ENCODE data around the gene TAB3.

Gene TAB3

GRCh38 chrX:30904632-30905031, 15.6 kb upstream of the TAB3 start:
- ATAC-seq: no peak
- TF ChIP-seq TOX (CRISPR knock-in tag; IDR thresholded peaks at IDR 0.05; ENCODE audit: borderline replicate concordance) (no peak), ZC3H10 (CRISPR knock-in tag; IDR thresholded peaks at IDR 0.05) (no peak), OSR1 (CRISPR knock-in tag; IDR thresholded peaks at IDR 0.05) (no peak), BACH2 (CRISPR knock-in tag; IDR thresholded peaks at IDR 0.05; ENCODE audit: borderline replicate concordance) (no peak), ZFP30 (CRISPR knock-in tag; IDR thresholded peaks at IDR 0.05) (no peak), PATZ1 (CRISPR knock-in tag; IDR thresholded peaks at IDR 0.05; ENCODE audit: borderline replicate concordance) (no peak), ZNF565 (CRISPR knock-in tag; conservative IDR thresholded peaks at IDR 0.05; ENCODE audit: low read depth) (no peak), ZFP3 (CRISPR knock-in tag; IDR thresholded peaks at IDR 0.05) (no peak), RARB (CRISPR knock-in tag; IDR thresholded peaks at IDR 0.05) (no peak), CSRNP3 (CRISPR knock-in tag; IDR thresholded peaks at IDR 0.05) (no peak), SNAI2 (CRISPR knock-in tag; IDR thresholded peaks at IDR 0.05) (no peak), POU6F1 (CRISPR knock-in tag; IDR thresholded peaks at IDR 0.05; ENCODE audit: borderline replicate concordance, low read depth) (no peak)

- TF ChIP-seq ZFP3 (CRISPR knock-in tag; IDR thresholded peaks at IDR 0.05) (no peak), PPARA (CRISPR knock-in tag; IDR thresholded peaks at IDR 0.05; ENCODE audit: borderline replicate concordance) (no peak), SNAI2 (CRISPR knock-in tag; IDR thresholded peaks at IDR 0.05) (no peak), ZNF565 (CRISPR knock-in tag; conservative IDR thresholded peaks at IDR 0.05; ENCODE audit: low read depth) (no peak), TCF4 (CRISPR knock-in tag; IDR thresholded peaks at IDR 0.05; ENCODE audit: borderline replicate concordance) (no peak), RARB (CRISPR knock-in tag; IDR thresholded peaks at IDR 0.05) (no peak), TOX (CRISPR knock-in tag; IDR thresholded peaks at IDR 0.05; ENCODE audit: borderline replicate concordance) (no peak), ISL1 (CRISPR knock-in tag; IDR thresholded peaks at IDR 0.05) (no peak), OSR1 (CRISPR knock-in tag; IDR thresholded peaks at IDR 0.05) (no peak), TSHZ2 (CRISPR knock-in tag; IDR thresholded peaks at IDR 0.05) (no peak), POU6F1 (CRISPR knock-in tag; IDR thresholded peaks at IDR 0.05; ENCODE audit: borderline replicate concordance, low read depth) (no peak), CSDC2 (CRISPR knock-in tag; IDR thresholded peaks at IDR 0.05) (no peak), ZNF8 (CRISPR knock-in tag; IDR thresholded peaks at IDR 0.05) (no peak), ZNF70 (CRISPR knock-in tag; IDR thresholded peaks at IDR 0.05) (no peak)
- no peak for ATAC-seq
Observed at GRCh38 chrX:30904186-30904585, 15.1 kb upstream of the TAB3 start.

GRCh38 chrX:30900227-30900626, 11.2 kb upstream of the TAB3 start:
- ATAC-seq: peak; percentile 73
- no peak for TF ChIP-seq CSDC2 (CRISPR knock-in tag; IDR thresholded peaks at IDR 0.05)
- TF ChIP-seq ESRRG (CRISPR knock-in tag; IDR thresholded peaks at IDR 0.05): no peak
- TF ChIP-seq TSHZ2 (CRISPR knock-in tag; IDR thresholded peaks at IDR 0.05): no peak
- no peak for TF ChIP-seq GLIS3 (CRISPR knock-in tag; IDR thresholded peaks at IDR 0.05)
- TF ChIP-seq TCF4 (CRISPR knock-in tag; IDR thresholded peaks at IDR 0.05; ENCODE audit: borderline replicate concordance): no peak
- no peak for TF ChIP-seq PPARA (CRISPR knock-in tag; IDR thresholded peaks at IDR 0.05; ENCODE audit: borderline replicate concordance)
- TF ChIP-seq ZNF70 (CRISPR knock-in tag; IDR thresholded peaks at IDR 0.05): no peak
- no peak for TF ChIP-seq PATZ1 (CRISPR knock-in tag; IDR thresholded peaks at IDR 0.05; ENCODE audit: borderline replicate concordance)
- no peak for TF ChIP-seq CREB5 (CRISPR knock-in tag; IDR thresholded peaks at IDR 0.05; ENCODE audit: low read depth)

Measured in SK-N-SH treated with all-trans-retinoic acid at 6 μM for 48 hours (cell line).